ENCODE data around the gene ATXN2. TPM values are rescaled to one million over a fixed set of nuclear protein-coding genes. Genes with fewer than 3 reads are reported as not detected.

ATXN2 gene
- total RNA-seq, 1 experiment from 2014 or later, result 56.3 TPM

DNA sequence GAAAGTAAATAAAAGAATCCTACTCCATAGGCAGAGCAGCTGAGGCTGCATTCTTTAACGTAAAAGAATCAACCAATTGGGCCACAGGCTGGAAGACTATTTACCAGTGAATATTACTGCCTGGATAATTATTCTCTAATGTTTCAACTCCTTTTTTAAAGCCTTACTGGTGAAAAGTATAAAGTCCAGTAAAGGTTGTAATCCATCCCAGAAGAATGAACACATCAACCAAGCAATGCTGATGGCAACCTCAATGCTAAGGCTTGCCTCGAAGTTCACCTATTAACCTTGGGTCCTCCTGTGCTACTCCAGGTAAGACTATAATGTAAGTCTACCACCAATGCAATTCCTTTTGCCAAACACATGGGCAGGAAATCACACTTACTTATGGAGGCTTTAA, 77.3 kb downstream of the ATXN2 start (continued):
- TF ChIP-seq, protein P1, sequence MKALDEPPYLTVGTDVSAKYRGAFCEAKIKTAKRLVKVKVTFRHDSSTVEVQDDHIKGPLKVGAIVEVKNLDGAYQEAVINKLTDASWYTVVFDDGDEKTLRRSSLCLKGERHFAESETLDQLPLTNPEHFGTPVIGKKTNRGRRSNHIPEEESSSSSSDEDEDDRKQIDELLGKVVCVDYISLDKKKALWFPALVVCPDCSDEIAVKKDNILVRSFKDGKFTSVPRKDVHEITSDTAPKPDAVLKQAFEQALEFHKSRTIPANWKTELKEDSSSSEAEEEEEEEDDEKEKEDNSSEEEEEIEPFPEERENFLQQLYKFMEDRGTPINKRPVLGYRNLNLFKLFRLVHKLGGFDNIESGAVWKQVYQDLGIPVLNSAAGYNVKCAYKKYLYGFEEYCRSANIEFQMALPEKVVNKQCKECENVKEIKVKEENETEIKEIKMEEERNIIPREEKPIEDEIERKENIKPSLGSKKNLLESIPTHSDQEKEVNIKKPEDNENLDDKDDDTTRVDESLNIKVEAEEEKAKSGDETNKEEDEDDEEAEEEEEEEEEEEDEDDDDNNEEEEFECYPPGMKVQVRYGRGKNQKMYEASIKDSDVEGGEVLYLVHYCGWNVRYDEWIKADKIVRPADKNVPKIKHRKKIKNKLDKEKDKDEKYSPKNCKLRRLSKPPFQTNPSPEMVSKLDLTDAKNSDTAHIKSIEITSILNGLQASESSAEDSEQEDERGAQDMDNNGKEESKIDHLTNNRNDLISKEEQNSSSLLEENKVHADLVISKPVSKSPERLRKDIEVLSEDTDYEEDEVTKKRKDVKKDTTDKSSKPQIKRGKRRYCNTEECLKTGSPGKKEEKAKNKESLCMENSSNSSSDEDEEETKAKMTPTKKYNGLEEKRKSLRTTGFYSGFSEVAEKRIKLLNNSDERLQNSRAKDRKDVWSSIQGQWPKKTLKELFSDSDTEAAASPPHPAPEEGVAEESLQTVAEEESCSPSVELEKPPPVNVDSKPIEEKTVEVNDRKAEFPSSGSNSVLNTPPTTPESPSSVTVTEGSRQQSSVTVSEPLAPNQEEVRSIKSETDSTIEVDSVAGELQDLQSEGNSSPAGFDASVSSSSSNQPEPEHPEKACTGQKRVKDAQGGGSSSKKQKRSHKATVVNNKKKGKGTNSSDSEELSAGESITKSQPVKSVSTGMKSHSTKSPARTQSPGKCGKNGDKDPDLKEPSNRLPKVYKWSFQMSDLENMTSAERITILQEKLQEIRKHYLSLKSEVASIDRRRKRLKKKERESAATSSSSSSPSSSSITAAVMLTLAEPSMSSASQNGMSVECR (CRISPR knock-in tag; IDR thresholded peaks at IDR 0.05; ENCODE audit: borderline replicate concordance), result no peak
- TF ChIP-seq, protein P2, sequence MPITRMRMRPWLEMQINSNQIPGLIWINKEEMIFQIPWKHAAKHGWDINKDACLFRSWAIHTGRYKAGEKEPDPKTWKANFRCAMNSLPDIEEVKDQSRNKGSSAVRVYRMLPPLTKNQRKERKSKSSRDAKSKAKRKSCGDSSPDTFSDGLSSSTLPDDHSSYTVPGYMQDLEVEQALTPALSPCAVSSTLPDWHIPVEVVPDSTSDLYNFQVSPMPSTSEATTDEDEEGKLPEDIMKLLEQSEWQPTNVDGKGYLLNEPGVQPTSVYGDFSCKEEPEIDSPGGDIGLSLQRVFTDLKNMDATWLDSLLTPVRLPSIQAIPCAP (CRISPR knock-in tag; IDR thresholded peaks at IDR 0.05), result no peak
- no peak for TF ChIP-seq NFATC4 (CRISPR knock-in tag; IDR thresholded peaks at IDR 0.05)
- TF ChIP-seq, protein P3, sequence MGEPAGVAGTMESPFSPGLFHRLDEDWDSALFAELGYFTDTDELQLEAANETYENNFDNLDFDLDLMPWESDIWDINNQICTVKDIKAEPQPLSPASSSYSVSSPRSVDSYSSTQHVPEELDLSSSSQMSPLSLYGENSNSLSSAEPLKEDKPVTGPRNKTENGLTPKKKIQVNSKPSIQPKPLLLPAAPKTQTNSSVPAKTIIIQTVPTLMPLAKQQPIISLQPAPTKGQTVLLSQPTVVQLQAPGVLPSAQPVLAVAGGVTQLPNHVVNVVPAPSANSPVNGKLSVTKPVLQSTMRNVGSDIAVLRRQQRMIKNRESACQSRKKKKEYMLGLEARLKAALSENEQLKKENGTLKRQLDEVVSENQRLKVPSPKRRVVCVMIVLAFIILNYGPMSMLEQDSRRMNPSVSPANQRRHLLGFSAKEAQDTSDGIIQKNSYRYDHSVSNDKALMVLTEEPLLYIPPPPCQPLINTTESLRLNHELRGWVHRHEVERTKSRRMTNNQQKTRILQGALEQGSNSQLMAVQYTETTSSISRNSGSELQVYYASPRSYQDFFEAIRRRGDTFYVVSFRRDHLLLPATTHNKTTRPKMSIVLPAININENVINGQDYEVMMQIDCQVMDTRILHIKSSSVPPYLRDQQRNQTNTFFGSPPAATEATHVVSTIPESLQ (CRISPR knock-in tag; IDR thresholded peaks at IDR 0.05), result no peak
- no peak for TF ChIP-seq OVOL2 (CRISPR knock-in tag; IDR thresholded peaks at IDR 0.05; ENCODE audit: borderline replicate concordance)
- TF ChIP-seq, protein P4, sequence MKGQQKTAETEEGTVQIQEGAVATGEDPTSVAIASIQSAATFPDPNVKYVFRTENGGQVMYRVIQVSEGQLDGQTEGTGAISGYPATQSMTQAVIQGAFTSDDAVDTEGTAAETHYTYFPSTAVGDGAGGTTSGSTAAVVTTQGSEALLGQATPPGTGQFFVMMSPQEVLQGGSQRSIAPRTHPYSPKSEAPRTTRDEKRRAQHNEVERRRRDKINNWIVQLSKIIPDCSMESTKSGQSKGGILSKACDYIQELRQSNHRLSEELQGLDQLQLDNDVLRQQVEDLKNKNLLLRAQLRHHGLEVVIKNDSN (CRISPR knock-in tag; IDR thresholded peaks at IDR 0.05), result no peak
- TF ChIP-seq PRRX2 (CRISPR knock-in tag; IDR thresholded peaks at IDR 0.05), result no peak
- no peak for TF ChIP-seq NFE2L1 (CRISPR knock-in tag; IDR thresholded peaks at IDR 0.05)
- TF ChIP-seq JAZF1 (CRISPR knock-in tag; IDR thresholded peaks at IDR 0.05), result no peak
- TF ChIP-seq SP1 (CRISPR knock-in tag; conservative IDR thresholded peaks at IDR 0.05), result no peak

DNA sequence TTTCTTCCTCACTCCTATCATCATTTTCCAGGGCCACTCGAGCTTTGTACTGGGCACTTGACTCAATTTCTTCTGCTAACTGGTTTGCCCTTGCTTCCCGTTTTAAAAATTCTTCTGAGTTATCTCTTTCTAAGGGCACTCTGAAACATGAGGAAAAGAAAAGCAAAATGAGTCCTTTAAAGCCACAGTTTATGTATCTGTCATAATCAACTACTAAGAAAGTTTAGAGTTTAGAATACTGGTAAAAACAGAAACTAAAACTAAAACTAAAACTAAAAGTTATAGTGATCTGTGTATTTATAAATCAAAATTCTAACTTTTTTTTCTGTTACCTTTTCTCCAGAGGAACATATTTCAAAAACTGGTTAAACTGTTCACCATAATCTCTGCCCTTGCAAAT, 79.2 kb downstream of the ATXN2 start:
- ChIA-PET POLR2A (no interaction called here), CTCF (no interaction called here)
- Mint-ChIP-seq H3K4me1 (no peaks in the 10 kb centered on the region), H3K4me3 (no peak overlapping the region), H3K36me3 (peaks cover 39% of the 10 kb centered on the region), H3K27ac (no peak overlapping the region), H3K9me3 (no peaks in the 10 kb centered on the region), H3K27me3 (ENCODE audit: low read depth) (no peaks in the 10 kb centered on the region)
- ATAC-seq, result no peak
- DNase-seq (ENCODE audit: low spot score), result no peak
- TF ChIP-seq JAZF1 (CRISPR knock-in tag; IDR thresholded peaks at IDR 0.05) (no peak), NFYB (CRISPR knock-in tag; conservative IDR thresholded peaks at IDR 0.05; ENCODE audit: low read depth) (no peak), FOXK1 (CRISPR knock-in tag; IDR thresholded peaks at IDR 0.05) (no peak), MXD4 (CRISPR knock-in tag; IDR thresholded peaks at IDR 0.05; ENCODE audit: borderline replicate concordance) (no peak), PRRX2 (CRISPR knock-in tag; IDR thresholded peaks at IDR 0.05) (no peak), ZNF263 (CRISPR knock-in tag; IDR thresholded peaks at IDR 0.05; ENCODE audit: low read depth) (no peak), SMAD3 (CRISPR knock-in tag; IDR thresholded peaks at IDR 0.05; ENCODE audit: borderline replicate concordance) (no peak), ZNF423 (CRISPR knock-in tag; IDR thresholded peaks at IDR 0.05) (no peak), ZNF138 (CRISPR knock-in tag; conservative IDR thresholded peaks at IDR 0.05) (no peak)
- TF ChIP-seq, protein P5, sequence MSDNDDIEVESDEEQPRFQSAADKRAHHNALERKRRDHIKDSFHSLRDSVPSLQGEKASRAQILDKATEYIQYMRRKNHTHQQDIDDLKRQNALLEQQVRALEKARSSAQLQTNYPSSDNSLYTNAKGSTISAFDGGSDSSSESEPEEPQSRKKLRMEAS (CRISPR knock-in tag; IDR thresholded peaks at IDR 0.05), result no peak
- TF ChIP-seq, protein P2 (CRISPR knock-in tag; IDR thresholded peaks at IDR 0.05), result no peak

Data from WTC11 (cell line).